ENCODE data around the gene ZBTB3. TPM values are rescaled to one million over a fixed set of nuclear protein-coding genes. Genes with fewer than 3 reads are reported as not detected.

Gene ZBTB3
- total and polyA plus RNA-seq, 9 of the 15 experiments (the other 6 are each of a cell fraction or from before 2014, with no cell fraction given), result 1.9 to 10.0 (median 4.9) TPM

- TF ChIP-seq FOXJ2 (tag; IDR thresholded peaks at IDR 0.05), result 0 out of 2 replicates have a peak, but pooled peaks have one; percentile 61
- TF ChIP-seq GTF2E2 (tag; IDR thresholded peaks at IDR 0.05), result peak; percentile 85; the same call in 1 of the 2 replicates
- peak in 1 of 2 experiments; percentile 25; a peak in 2 of 4 replicates for TF ChIP-seq MAZ (CRISPR knock-in tag; conservative IDR thresholded peaks at IDR 0.05 in 1 of 2, IDR thresholded peaks at IDR 0.05 in 1 of 2)
- 0 out of 2 replicates have a peak, but pooled peaks have one; percentile 47 for TF ChIP-seq ZNF592 (IDR thresholded peaks at IDR 0.05)
- TF ChIP-seq KDM2B (CRISPR knock-in tag; IDR thresholded peaks at IDR 0.05), result 0 out of 2 replicates have a peak, but pooled peaks have one; percentile 38
- 0 out of 2 replicates have a peak, but pooled peaks have one; percentile 4 for TF ChIP-seq MAFF (IDR thresholded peaks at IDR 0.05; ENCODE audit: low read length)
- peak; percentile 35; the same call in 1 of the 2 replicates for TF ChIP-seq RB1 (IDR thresholded peaks at IDR 0.05; ENCODE audit: low read depth)
- TF ChIP-seq, protein P1, sequence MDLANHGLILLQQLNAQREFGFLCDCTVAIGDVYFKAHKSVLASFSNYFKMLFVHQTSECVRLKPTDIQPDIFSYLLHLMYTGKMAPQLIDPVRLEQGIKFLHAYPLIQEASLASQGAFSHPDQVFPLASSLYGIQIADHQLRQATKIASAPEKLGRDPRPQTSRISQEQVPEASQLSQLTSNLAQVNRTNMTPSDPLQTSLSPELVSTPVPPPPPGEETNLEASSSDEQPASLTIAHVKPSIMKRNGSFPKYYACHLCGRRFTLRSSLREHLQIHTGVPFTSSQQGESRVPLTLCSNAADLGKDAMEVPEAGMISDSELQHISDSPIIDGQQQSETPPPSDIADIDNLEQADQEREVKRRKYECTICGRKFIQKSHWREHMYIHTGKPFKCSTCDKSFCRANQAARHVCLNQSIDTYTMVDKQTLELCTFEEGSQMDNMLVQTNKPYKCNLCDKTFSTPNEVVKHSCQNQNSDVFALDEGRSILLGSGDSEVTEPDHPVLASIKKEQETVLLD (IDR thresholded peaks at IDR 0.05), result peak; percentile 31; the same call in 1 of the 2 replicates
- TF ChIP-seq MIER1 (IDR thresholded peaks at IDR 0.05; ENCODE audit: low read depth), result no peak
- 0 out of 2 replicates have a peak, but pooled peaks have one; percentile 19 for TF ChIP-seq NCOR1 (IDR thresholded peaks at IDR 0.05)
- TF ChIP-seq RBM22 (IDR thresholded peaks at IDR 0.05; ENCODE audit: low read depth, low read length, poor library complexity, severe bottlenecking), result no peak
- TF ChIP-seq PHF8 (IDR thresholded peaks at IDR 0.05; ENCODE audit: borderline replicate concordance, low read length), result peak; percentile 77; the same call in 1 of the 2 replicates
- peak; percentile 50 for TF ChIP-seq ZFX (CRISPR knock-in tag; IDR thresholded peaks at IDR 0.05)
- TF ChIP-seq, protein P2, sequence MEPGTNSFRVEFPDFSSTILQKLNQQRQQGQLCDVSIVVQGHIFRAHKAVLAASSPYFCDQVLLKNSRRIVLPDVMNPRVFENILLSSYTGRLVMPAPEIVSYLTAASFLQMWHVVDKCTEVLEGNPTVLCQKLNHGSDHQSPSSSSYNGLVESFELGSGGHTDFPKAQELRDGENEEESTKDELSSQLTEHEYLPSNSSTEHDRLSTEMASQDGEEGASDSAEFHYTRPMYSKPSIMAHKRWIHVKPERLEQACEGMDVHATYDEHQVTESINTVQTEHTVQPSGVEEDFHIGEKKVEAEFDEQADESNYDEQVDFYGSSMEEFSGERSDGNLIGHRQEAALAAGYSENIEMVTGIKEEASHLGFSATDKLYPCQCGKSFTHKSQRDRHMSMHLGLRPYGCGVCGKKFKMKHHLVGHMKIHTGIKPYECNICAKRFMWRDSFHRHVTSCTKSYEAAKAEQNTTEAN (CRISPR knock-in tag; IDR thresholded peaks at IDR 0.05), result peak; percentile 44; the same call in 1 of the 2 replicates
- TF ChIP-seq HNRNPLL (IDR thresholded peaks at IDR 0.05; ENCODE audit: low read depth, low read length, poor library complexity, severe bottlenecking), result peak; percentile 27
- TF ChIP-seq SPI1 (IDR thresholded peaks at IDR 0.05; ENCODE audit: borderline replicate concordance, low read depth, low read length), result peak; percentile 55; the same call in 1 of the 2 replicates
- TF ChIP-seq MLLT1 (IDR thresholded peaks at IDR 0.05), result peak in 1 of 2 experiments; percentile 24; a peak in 1 of 4 replicates
- no peak for TF ChIP-seq NFXL1 (CRISPR knock-in tag; IDR thresholded peaks at IDR 0.05)
Observed at GRCh38 chr11:62728171-62728988, 25.6 kb downstream of the ZBTB3 start, which contains the start of gene TTC9C (continued).

All from K562 (cell line).